GM19328 (cell line): Measurements from ENCODE around the gene FAM171A1.
"Not testable (repeated sequence)": the region's sequence is repeated elsewhere in the genome, so short reads cannot be mapped to it uniquely, and the experiment has no call there.

Experiments used
- ATAC-seq: cut with Tn5 transposase; IDR thresholded peaks from one replicate; pipeline ENCODE4 v1.9.1; 2021; ENCODE audit warnings: mild to moderate bottlenecking, moderate library complexity; ENCODE audit not compliant: unreplicated experiment

Gene FAM171A1

GRCh38 chr10:15216700-15217099, 154.4 kb downstream of the FAM171A1 start:
- no peak for ATAC-seq

GRCh38 chr10:15214237-15214636, 156.9 kb downstream of the FAM171A1 start:
- ATAC-seq: no peak

DNA sequence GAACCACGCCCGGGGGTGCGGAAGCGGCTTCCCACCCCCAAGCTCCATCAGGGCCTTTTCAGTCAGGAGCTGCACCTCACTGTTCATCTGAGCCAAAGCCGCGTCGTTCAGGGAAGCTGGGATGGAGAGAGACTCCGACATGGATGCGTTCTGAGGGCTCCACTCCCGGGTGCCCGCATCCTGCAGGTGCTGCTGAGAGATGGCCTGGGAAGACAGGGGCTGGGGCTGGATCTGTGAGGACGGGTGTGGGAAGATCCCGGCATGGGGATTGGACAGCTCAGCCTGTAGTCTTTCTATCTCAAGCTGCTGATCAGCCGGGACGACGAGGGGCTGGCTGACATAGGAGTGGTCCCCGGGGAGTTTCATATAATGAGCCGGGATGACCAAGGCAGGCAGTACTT, 157.6 kb downstream of the FAM171A1 start:
- ATAC-seq: no peak

DNA sequence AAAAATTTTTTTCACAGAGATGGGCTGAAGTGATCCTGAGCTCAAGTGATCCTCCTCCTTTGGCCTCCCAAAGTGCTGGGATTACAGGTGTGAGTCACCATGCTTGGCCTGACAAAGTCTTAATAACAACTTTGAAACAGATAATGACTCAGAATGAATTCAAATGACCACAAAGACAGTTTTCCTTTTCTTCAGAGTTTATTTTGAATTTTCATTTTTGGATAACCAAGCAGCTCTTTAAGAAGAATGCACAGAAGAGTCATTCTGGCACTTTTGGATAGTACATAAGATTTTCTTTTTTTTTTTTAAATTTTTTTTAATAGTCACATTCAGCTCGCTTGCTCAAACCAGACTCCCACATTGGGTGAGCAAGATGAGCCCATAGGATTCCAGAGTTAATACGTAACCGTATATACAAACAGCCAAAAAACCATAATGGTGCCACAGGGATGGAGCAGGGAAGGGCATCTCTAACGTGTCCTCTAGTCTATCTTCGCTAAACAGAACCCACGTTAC, 159.6 kb downstream of the FAM171A1 start:
- no peak for ATAC-seq

DNA sequence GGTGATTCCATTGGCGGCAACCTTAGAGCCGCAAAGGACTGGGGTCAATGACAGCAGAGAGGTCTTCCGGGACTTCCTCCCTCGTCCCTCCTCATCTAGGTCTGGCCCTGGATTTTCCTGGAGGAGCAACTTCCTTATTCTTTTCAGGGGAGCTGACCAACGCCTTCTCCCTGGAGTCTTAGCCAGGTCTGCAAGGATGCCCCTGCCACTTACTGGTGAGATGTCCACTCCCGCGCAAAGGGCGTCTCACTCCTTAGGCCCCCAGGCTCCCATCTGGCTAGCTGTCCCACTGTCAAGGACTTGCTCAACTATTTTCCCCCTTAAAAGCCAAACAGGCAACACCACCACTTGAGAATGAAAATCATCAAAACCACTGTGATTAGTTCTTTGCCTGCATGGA, 160.6 kb downstream of the FAM171A1 start:
- no peak for ATAC-seq

GRCh38 chr10:15209827-15210509, 161.1 kb downstream of the FAM171A1 start:
- ATAC-seq: no peak

GRCh38 chr10:15208221-15208620, 162.9 kb downstream of the FAM171A1 start:
- ATAC-seq: no peak

DNA sequence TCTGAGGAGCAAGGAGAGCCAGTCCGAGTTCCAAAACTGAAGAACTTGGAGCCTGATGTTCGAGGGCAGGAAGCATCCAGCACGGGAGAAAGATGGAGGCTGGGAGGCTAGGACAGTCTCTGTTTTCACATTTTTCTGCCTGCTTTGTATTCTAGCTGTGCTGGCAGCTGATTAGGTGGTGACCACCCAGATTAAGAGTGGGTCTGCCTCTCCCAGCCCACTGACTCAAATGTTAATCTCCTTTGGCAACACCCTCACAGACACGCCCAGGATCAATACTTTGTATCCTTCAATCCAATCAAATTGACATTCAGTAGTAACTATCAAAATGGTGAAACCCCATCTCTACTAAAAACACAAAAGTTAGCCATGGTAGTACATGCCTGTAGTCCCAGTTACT, 163.7 kb downstream of the FAM171A1 start:
- not testable (repeated sequence) for ATAC-seq

- no peak for ATAC-seq
These were observed 168.4 kb downstream of the FAM171A1 start for GRCh38 chr10:15202639-15203038.

GRCh38 chr10:15202301-15202621, 168.8 kb downstream of the FAM171A1 start:
- ATAC-seq: not testable (repeated sequence)

- no peak for ATAC-seq
These were observed 169.3 kb downstream of the FAM171A1 start for GRCh38 chr10:15201589-15202300.

GRCh38 chr10:15200626-15201025, 170.5 kb downstream of the FAM171A1 start:
- ATAC-seq: no peak

- ATAC-seq: no peak
These were observed 173.2 kb downstream of the FAM171A1 start for GRCh38 chr10:15197911-15198310.

DNA sequence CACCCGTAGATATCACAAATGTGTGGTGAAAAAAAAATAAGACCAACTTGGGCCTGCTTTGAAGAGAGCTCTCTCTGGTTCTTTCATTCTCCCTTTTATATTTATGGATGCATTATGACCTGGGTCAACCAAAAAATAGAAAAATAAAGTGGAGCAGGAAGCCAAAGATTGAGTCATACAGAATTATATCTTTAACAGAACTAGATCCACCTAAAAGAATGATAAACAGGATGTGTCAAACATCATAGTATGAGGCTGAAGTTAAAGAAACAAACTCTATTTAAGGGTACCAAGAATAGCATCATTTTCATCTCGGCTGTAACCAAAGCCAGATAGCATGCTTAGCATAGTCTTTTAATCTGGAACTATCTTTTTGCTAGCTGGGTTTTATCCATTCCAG, 173.8 kb downstream of the FAM171A1 start:
- ATAC-seq: no peak

DNA sequence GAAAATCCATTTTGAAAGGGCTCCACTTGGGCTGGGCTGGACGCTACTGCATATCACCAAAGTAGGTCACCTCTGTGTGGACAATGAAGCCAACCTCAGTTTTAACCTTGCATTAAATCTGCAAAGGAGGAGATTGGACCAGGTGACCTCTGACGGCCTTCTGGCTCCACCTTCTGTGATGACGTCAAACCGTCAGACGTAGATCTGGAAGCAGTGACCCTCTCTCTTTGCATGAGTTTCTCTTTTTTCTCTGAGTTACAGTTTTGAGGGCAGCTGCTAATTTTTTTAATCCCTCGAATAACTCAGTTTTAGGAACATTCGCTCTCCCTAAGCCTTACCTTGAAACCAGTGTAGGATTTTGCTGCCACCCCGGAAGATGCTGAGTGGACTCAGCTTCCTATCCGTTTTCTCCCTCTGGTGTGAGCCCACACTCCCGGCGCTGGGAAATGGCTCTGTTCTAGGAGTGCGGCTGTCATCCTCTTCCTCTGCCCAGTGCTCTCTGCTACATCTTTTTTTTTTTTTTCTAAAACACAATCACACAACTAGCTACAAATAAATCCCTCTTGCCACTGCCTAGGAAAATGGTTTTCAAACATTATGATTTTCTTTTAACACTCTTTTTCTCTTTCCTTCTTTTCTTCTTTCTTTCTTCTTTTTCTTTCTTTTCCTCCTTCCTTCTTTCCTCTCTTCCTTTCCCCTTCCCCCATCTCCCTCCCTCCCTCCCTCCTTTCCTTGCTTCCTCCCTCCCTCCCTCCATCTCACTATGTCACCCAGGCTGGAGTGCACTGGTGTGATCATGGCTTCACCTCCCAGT, 174.9 kb downstream of the FAM171A1 start:
- ATAC-seq: no peak

DNA sequence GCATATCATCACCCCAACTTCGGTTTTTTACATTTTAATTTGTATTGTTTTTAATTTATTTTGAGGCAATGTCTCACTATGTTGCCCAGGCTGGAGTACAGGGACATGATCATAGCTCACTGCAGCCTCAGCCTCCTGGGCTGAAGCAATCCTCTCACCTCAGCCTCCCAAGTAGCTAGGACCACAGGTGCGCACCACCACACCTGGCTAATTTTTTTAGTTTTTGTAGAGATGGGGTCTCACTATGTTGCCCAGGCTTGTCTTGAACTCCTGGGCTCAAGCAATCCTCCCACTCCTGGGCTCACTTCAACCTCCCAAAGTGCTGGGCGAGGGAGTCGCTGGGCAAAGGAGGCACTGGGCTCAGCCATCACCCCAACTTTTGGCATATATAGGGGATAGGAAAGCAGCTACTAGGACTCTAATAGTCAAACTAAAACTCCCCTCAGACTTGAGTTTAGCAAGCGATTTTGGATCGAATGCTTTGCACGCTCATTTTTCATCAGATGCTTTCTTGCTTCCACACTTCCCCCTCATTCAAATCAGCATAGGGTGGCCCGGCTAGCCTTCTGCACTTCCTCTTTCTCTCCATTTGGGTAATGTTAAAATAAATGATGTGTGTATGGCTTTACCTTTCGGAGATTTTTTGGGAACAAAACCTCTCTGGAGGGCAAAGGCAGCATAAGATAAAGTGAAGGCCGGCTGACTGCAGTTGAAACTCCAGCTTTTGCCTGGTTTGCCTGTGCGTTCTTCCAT, 181.8 kb downstream of the FAM171A1 start:
- ATAC-seq: no peak

DNA sequence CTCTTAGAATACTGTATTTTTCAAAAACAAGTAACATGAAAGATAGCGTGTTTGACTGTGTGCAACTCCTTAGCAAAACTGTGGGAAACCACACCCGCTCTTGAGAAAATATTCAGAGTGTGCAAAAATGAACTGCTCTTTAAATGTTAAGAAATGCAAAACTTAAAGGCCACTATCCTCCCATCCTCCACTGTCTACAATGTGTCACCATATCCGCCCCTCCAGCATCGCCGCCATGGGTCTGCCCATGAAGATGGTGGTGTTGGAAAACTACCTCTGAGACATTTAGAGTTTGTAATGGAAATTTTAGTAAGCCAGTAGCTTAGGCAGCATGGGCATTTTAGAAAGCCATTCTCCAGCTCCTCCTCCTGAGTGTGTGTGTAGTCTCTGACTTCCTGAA, 182.5 kb downstream of the FAM171A1 start:
- ATAC-seq: no peak

- no peak for ATAC-seq
These were observed 187.2 kb downstream of the FAM171A1 start for GRCh38 chr10:15183689-15184481.

DNA sequence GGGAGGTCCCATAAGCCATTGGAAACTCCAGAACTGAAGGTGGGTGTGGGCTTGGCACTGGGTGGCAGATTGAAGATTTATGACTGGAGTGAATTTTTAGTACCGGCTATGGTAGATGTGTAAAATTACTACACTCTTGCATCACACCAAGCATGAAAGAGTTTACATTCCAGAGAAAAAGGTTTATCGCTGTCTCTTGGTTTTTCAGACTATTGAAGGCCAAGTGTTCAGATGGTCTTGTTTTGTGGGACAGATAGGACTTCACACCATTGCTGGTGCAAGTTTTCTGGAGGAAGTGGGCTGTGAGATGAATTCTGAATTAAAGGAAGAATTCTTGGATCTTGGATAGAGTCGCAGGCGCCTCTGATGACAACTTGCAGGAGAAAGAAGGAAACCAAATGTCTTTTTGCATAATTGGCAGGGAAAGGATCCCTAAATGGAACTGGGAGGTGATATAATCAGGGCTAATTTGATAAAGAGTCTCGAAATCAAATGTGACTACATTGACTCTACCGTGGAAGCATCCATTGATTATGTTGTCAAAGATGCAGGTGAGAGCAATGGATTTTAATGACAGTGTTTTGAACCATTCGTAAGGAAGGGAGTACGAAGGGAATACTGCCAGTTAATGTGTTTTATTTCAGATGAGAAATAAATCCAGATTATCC, 188.4 kb downstream of the FAM171A1 start:
- no peak for ATAC-seq
